ENCODE results near the gene GJC2. TPM values are rescaled to one million over a fixed set of nuclear protein-coding genes. Genes with fewer than 3 reads are reported as not detected.
"Not testable (repeated sequence)": the region's sequence is repeated elsewhere in the genome, so short reads cannot be mapped to it uniquely, and the experiment has no call there.

Gene GJC2
- total and polyA plus RNA-seq, 2 donors from 2014 or later = 0.73 to 6.0 TPM

GRCh38 chr1:228171221-228171891 lies 21.6 kb downstream of the GJC2 start:
- no peak overlapping the region for H3K27ac ChIP-seq (ENCODE audit: low read depth in 2 of 2, low read length in 2 of 2)
- no peak for TF ChIP-seq CTCF (IDR thresholded peaks at IDR 0.05; ENCODE audit: borderline replicate concordance, extremely low read depth, insufficient read depth)
- no peak overlapping the region for H3K4me3 ChIP-seq (ENCODE audit: low read length in 3 of 3)
- H3K9ac ChIP-seq (ENCODE audit: low read length in 3 of 3) = no peak overlapping the region
- peaks cover 0 to 3% (median 0%) of the 10 kb centered on the region in 3 donors for H3K36me3 ChIP-seq (ENCODE audit: control insufficient read depth in 2 of 3, insufficient read depth in 3 of 3, low read length in 3 of 3)
- H3K9me3 ChIP-seq (ENCODE audit: control insufficient read depth in 2 of 3, insufficient read depth in 1 of 3, low read length in 3 of 3) = no peaks in the 10 kb centered on the region
- intact Hi-C loops (cut with DNase I) = no loop called here
- H3K4me1 ChIP-seq (ENCODE audit: control insufficient read depth in 2 of 3, insufficient read depth in 2 of 3, low read depth in 1 of 3, low read length in 3 of 3) = peaks cover 0 to 5% (median 5%) of the 10 kb centered on the region in 3 donors
- FAIRE-seq = no peak
- no peaks in the 10 kb centered on the region for H3K27me3 ChIP-seq (ENCODE audit: control insufficient read depth, insufficient read depth, low read length)
- DNase-seq = peak in 1 of 5 donors; percentile 69

GRCh38 chr1:228172591-228173527 lies 23.1 kb downstream of the GJC2 start:
- Histone ChIP-seq H3K4me3 (ENCODE audit: low read length in 3 of 3) (no peak overlapping the region), H3K9me3 (ENCODE audit: control insufficient read depth in 2 of 3, insufficient read depth in 1 of 3, low read length in 3 of 3) (no peaks in the 10 kb centered on the region), H3K27ac (ENCODE audit: low read depth in 2 of 2, low read length in 2 of 2) (no peak overlapping the region), H3K4me1 (ENCODE audit: control insufficient read depth in 2 of 3, insufficient read depth in 2 of 3, low read depth in 1 of 3, low read length in 3 of 3) (no peaks in the 10 kb centered on the region), H3K36me3 (ENCODE audit: control insufficient read depth in 2 of 3, insufficient read depth in 3 of 3, low read length in 3 of 3) (peaks cover 0 to 3% (median 0%) of the 10 kb centered on the region in 3 donors), H3K27me3 (ENCODE audit: control insufficient read depth, insufficient read depth, low read length) (no peaks in the 10 kb centered on the region), H3K9ac (ENCODE audit: low read length in 3 of 3) (no peak overlapping the region)
- DNase-seq (peak in 2 of 5 donors; percentile 41 to 61), FAIRE-seq (no peak)
- TF ChIP-seq CTCF (IDR thresholded peaks at IDR 0.05; ENCODE audit: borderline replicate concordance, extremely low read depth, insufficient read depth) = no peak
- intact Hi-C loops (cut with DNase I) = no loop called here

- H3K36me3 ChIP-seq (ENCODE audit: control insufficient read depth in 2 of 3, insufficient read depth in 3 of 3, low read length in 3 of 3); H3K9ac ChIP-seq (ENCODE audit: low read length in 3 of 3); H3K4me1 ChIP-seq (ENCODE audit: control insufficient read depth in 2 of 3, insufficient read depth in 2 of 3, low read depth in 1 of 3, low read length in 3 of 3); H3K27ac ChIP-seq (ENCODE audit: low read depth in 2 of 2, low read length in 2 of 2); intact Hi-C loops (cut with DNase I); H3K27me3 ChIP-seq (ENCODE audit: control insufficient read depth, insufficient read depth, low read length); H3K4me3 ChIP-seq (ENCODE audit: low read length in 3 of 3); FAIRE-seq; H3K9me3 ChIP-seq (ENCODE audit: control insufficient read depth in 2 of 3, insufficient read depth in 1 of 3, low read length in 3 of 3): not testable (repeated sequence)
- DNase-seq = peak in 3 of 5 donors; percentile 58 to 75 (median 64)
These were observed 24.1 kb downstream of the GJC2 start for GRCh38 chr1:228173528-228174481.
